CD14-positive monocyte (primary cell): ENCODE measurements around the gene IFIH1. TPM values are rescaled to one million over a fixed set of nuclear protein-coding genes. Genes with fewer than 3 reads are reported as not detected.
A peak's percentile ranks its signal among the peaks of the same experiment; 100 is the strongest.

ENCODE experiments used
- DNase-seq, 3 donors: peaks; one replicate each; pipeline ENCODE4 v3.0.0-alpha.2; 2011 to 2022
- H2AFZ ChIP-seq: 2 replicates; pipeline ENCODE4 v1.6.0; 2012; ENCODE audit warnings: mild to moderate bottlenecking, low read depth, low read length, inconsistent platforms; ENCODE audit not compliant: insufficient read depth, poor library complexity, severe bottlenecking
- H3K27ac ChIP-seq, 2 donors: 1 replicate in 1 of 2; 2 replicates in 1 of 2; pipeline ENCODE4 v1.5.1; 2012 to 2013; ENCODE audit warnings: low read length in 2 of 2, control low read depth in 1 of 2, inconsistent platforms in 1 of 2, low read depth in 1 of 2, mild to moderate bottlenecking in 1 of 2
- H3K27me3 ChIP-seq, 2 donors: one replicate each; pipeline versions ENCODE4 v1.6.0 to v1.6.1; 2011 to 2013; ENCODE audit warnings: low read length in 2 of 2; ENCODE audit not compliant: control insufficient read depth in 2 of 2, insufficient read depth in 2 of 2
- H3K36me3 ChIP-seq, 2 donors: replicated peaks in 1 of 2; 1 replicate in 1 of 2; 2 replicates in 1 of 2; pipeline versions ENCODE4 v1.5.1 to v1.6.1; 2012 to 2013; ENCODE audit warnings: low read length in 2 of 2, control low read depth in 1 of 2, inconsistent platforms in 1 of 2, mild to moderate bottlenecking in 1 of 2; ENCODE audit not compliant: insufficient read depth in 2 of 2, control insufficient read depth in 1 of 2
- H3K4me1 ChIP-seq, 2 donors: 1 replicate in 1 of 2; 2 replicates in 1 of 2; pipeline versions ENCODE4 v1.5.1 to v1.6.1; 2012 to 2013; ENCODE audit warnings: low read length in 2 of 2, control low read depth in 1 of 2, inconsistent platforms in 1 of 2, mild to moderate bottlenecking in 1 of 2, moderate library complexity in 1 of 2; ENCODE audit not compliant: insufficient read depth in 2 of 2, control insufficient read depth in 1 of 2
- H3K4me2 ChIP-seq: replicated peaks from 2 replicates; pipeline ENCODE3; 2012; ENCODE audit warnings: low read length, moderate library complexity, mild to moderate bottlenecking; ENCODE audit not compliant: poor library complexity, severe bottlenecking; ENCODE audit errors: extremely low read depth
- H3K4me3 ChIP-seq, 3 experiments: fragments of 200-600 bp in 1 of 3; sonication (generic) in 1 of 3; replicated peaks in 1 of 3; 1 replicate in 2 of 3; 2 replicates in 1 of 3; pipeline ENCODE4 v1.5.1; 2011 to 2013; ENCODE audit warnings: low read length in 3 of 3, mild to moderate bottlenecking in 3 of 3, control low read depth in 2 of 3, low read depth in 2 of 3, inconsistent platforms in 1 of 3, moderate library complexity in 1 of 3
- H3K79me2 ChIP-seq: 2 replicates; pipeline ENCODE4 v1.6.0; 2012; ENCODE audit warnings: mild to moderate bottlenecking, control low read depth, inconsistent platforms, low read length, moderate library complexity; ENCODE audit not compliant: insufficient read depth
- H3K9ac ChIP-seq: 2 replicates; pipeline ENCODE4 v1.6.0; 2017; ENCODE audit warnings: low read length, mild to moderate bottlenecking; ENCODE audit not compliant: insufficient read depth, poor library complexity, severe bottlenecking
- H3K9me3 ChIP-seq, 2 donors: replicated peaks in 1 of 2; 1 replicate in 1 of 2; 2 replicates in 1 of 2; pipeline versions ENCODE4 v1.5.1 to v1.6.1; 2012 to 2013; ENCODE audit warnings: low read length in 2 of 2, control low read depth in 1 of 2; ENCODE audit not compliant: control insufficient read depth in 1 of 2, insufficient read depth in 1 of 2
- H4K20me1 ChIP-seq: 2 replicates; pipeline ENCODE4 v1.6.0; 2012; ENCODE audit warnings: mild to moderate bottlenecking, low read length, control low read depth, moderate library complexity; ENCODE audit not compliant: insufficient read depth
- H3K27ac Mint-ChIP-seq, 7 donors: one replicate each; pipeline ENCODE4 v1.8.0; 2020; ENCODE audit warnings: mild to moderate bottlenecking in 7 of 7, mixed read lengths in 7 of 7, moderate library complexity in 6 of 7, inconsistent platforms in 2 of 7
- H3K27me3 Mint-ChIP-seq, 3 donors: one replicate each; pipeline ENCODE4 v1.8.0; 2021 to 2022; ENCODE audit warnings: low read depth in 3 of 3, mild to moderate bottlenecking in 3 of 3, mixed read lengths in 3 of 3, moderate library complexity in 3 of 3, inconsistent platforms in 1 of 3
- H3K36me3 Mint-ChIP-seq, 2 donors: one replicate each; pipeline ENCODE4 v1.8.0; 2020; ENCODE audit warnings: mixed read lengths in 2 of 2, inconsistent platforms in 1 of 2, mild to moderate bottlenecking in 1 of 2
- H3K4me1 Mint-ChIP-seq: one replicate; pipeline ENCODE4 v1.8.0; 2020; ENCODE audit warnings: mild to moderate bottlenecking, mixed read lengths
- H3K4me3 Mint-ChIP-seq, 2 donors: one replicate each; pipeline ENCODE4 v1.8.0; 2020; ENCODE audit warnings: mild to moderate bottlenecking in 2 of 2, mixed read lengths in 2 of 2, moderate library complexity in 1 of 2
- H3K9me3 Mint-ChIP-seq, 7 donors: one replicate each; pipeline ENCODE4 v1.8.0; 2020 to 2022; ENCODE audit warnings: mixed read lengths in 7 of 7, mild to moderate bottlenecking in 6 of 7, moderate library complexity in 6 of 7, inconsistent platforms in 2 of 7
- WGBS: methylation state at CpG from one replicate; pipeline ENCODE4 v1.1.5; 2013; ENCODE audit warnings: missing lambda C conversion rate; ENCODE audit not compliant: insufficient coverage; 5-methylcytosine and 5-hydroxymethylcytosine counted together
- intact Hi-C, 2 donors: fragments of 100-400 bp; cut with micrococcal nuclease; formaldehyde crosslinking; loops; one replicate each; pipeline versions ENCODE4 v1.15.0 to v1.15.1; 2023
- polyA plus RNA-seq, 3 donors: library from polyadenylated mRNA; depleted of rRNA in 1 of 3; unstranded in 2 of 3; stranded (reverse) in 1 of 3; fragments of 300-500 nt in 2 of 3; fragments of >200 nt in 1 of 3; fragmentation: Illumina TruSeq in 2 of 3; gene quantifications; 1 replicate in 2 of 3; 2 replicates in 1 of 3; pipeline ENCODE4 v1.2.3, GENCODE V29; 2012 to 2021
- TF ChIP-seq, protein P1 (sequence below): fragments of 200-600 bp; IDR thresholded peaks from one replicate; pipeline ENCODE4 v1.8.0; 2022; ENCODE audit warnings: antibody characterized with exemption, mild to moderate bottlenecking

The IFIH1 gene
- polyA plus RNA-seq, 3 donors, result 11.6 to 17.6 (median 17.1) TPM

DNA sequence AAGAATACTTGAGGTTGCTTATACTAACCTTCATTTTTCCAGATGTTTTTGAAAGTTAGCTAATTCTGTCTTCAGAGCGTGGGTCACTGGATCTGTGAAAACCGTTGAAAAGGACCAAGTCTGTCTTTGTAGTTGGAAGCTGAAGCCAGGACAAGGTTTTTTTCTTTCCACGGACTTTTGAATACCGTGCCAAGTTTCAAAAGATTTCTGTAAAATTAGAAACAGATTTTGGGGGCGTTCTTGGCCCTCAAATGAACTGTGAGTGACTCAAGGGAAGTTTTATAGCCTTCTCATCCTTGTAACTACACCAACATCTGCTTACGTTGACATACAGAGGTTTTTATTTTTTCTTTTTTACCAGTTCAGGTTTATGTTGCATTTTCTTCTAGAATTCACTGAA lies 75.2 kb downstream of the IFIH1 start, which contains the start of gene FAP:
Gene FAP, minus strand, starts transcription at position 152 of the 400 bp plus-strand sequence. Its CDS starts 118 bp downstream, at position 34.
- no peaks in the 10 kb centered on the region for H3K36me3 Mint-ChIP-seq
- H3K9me3 Mint-ChIP-seq, result peaks cover 0 to 2% (median 0%) of the 10 kb centered on the region in 7 donors
- Histone ChIP-seq H3K79me2 (no peaks in the 10 kb centered on the region), H3K4me1 (no peaks in the 10 kb centered on the region), H4K20me1 (no peaks in the 10 kb centered on the region), H3K9ac (no peak within 1 kb of the TSS), H3K9me3 (no peaks in the 10 kb centered on the region), H3K27me3 (no peaks in the 10 kb centered on the region), H3K4me2 (no peak within 1 kb of the TSS), H3K27ac (no peak within 1 kb of the TSS), H3K4me3 (no peak within 1 kb of the TSS), H3K36me3 (no peaks in the 10 kb centered on the region), H2AFZ (peak within 1 kb of the TSS; percentile 21)
- H3K27ac Mint-ChIP-seq, result peak within 1 kb of the TSS in 1 of 7 donors; percentile 46
- 86% methylated on average over 3 of the region's 6 CpGs for WGBS
- no peaks in the 10 kb centered on the region for H3K27me3 Mint-ChIP-seq
- no peak within 1 kb of the TSS for H3K4me3 Mint-ChIP-seq
- no peak for DNase-seq
- intact Hi-C loops, result no loop called here
- TF ChIP-seq, protein P1, sequence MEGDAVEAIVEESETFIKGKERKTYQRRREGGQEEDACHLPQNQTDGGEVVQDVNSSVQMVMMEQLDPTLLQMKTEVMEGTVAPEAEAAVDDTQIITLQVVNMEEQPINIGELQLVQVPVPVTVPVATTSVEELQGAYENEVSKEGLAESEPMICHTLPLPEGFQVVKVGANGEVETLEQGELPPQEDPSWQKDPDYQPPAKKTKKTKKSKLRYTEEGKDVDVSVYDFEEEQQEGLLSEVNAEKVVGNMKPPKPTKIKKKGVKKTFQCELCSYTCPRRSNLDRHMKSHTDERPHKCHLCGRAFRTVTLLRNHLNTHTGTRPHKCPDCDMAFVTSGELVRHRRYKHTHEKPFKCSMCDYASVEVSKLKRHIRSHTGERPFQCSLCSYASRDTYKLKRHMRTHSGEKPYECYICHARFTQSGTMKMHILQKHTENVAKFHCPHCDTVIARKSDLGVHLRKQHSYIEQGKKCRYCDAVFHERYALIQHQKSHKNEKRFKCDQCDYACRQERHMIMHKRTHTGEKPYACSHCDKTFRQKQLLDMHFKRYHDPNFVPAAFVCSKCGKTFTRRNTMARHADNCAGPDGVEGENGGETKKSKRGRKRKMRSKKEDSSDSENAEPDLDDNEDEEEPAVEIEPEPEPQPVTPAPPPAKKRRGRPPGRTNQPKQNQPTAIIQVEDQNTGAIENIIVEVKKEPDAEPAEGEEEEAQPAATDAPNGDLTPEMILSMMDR, result no peak
- H3K4me1 Mint-ChIP-seq, result peaks cover 1% of the 10 kb centered on the region

DNA sequence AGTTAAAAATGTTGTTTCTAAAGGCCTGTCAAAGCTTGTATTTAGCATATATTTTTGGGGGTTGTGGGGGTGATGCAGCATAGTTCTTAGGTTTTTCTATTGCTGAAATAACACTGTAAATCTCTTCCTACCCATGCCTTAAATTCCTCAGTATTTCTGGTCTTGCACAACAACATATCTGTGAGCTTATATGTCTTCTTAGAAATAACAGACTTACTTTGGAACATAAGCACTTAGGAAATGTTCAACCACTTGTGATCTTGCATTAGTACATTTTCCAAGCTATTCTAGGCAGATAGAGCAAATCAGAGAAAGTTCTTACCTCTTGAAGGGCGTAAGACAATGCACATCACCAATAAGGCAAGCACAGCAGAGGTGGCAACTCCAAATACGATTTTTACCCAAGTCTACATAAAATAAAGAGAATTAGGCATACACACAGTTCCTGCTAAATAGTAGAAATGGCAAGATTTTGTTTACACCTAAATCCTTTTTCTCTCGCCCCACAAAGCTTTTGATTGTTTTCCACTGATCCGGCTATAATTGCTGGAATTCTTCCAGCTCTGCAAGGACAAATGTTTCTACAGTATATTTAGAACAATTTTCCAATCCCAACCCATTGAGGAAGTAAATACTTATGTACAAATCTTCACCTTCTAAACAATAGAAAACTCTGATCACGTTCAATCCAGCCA lies 75.8 kb downstream of the IFIH1 start:
- H4K20me1 ChIP-seq, result no peaks in the 10 kb centered on the region
- no peak overlapping the region for H3K9ac ChIP-seq
- H3K36me3 ChIP-seq, result no peaks in the 10 kb centered on the region
- DNase-seq, result no peak
- peak overlapping the region in 1 of 7 donors; percentile 46 for H3K27ac Mint-ChIP-seq
- H2AFZ ChIP-seq, result no peak overlapping the region
- H3K9me3 Mint-ChIP-seq, result peaks cover 0 to 2% (median 0%) of the 10 kb centered on the region in 7 donors
- peaks cover 1% of the 10 kb centered on the region for H3K4me1 Mint-ChIP-seq
- TF ChIP-seq, protein P1, result no peak
- WGBS, result 90% methylated on average over 2 of the region's 5 CpGs
- H3K4me3 ChIP-seq, result no peak overlapping the region
- H3K79me2 ChIP-seq, result no peaks in the 10 kb centered on the region
- H3K27me3 ChIP-seq, result no peaks in the 10 kb centered on the region
- no peak overlapping the region for H3K27ac ChIP-seq
- intact Hi-C loops, result no loop called here
- H3K27me3 Mint-ChIP-seq, result no peaks in the 10 kb centered on the region
- no peaks in the 10 kb centered on the region for H3K9me3 ChIP-seq
- H3K4me3 Mint-ChIP-seq, result no peak overlapping the region
- no peak overlapping the region for H3K4me2 ChIP-seq
- no peaks in the 10 kb centered on the region for H3K36me3 Mint-ChIP-seq
- no peaks in the 10 kb centered on the region for H3K4me1 ChIP-seq
